Prostate gland (tissue), 2 donors: Measurements from ENCODE around the gene DRICH1.
"Not testable (repeated sequence)": the region's sequence is repeated elsewhere in the genome, so short reads cannot be mapped to it uniquely, and the experiment has no call there.

Experiments
- CTCF ChIP-seq, 4 experiments: fragments of 200-600 bp in 2 of 4; fragments of 450-650 bp in 2 of 4; sonication (generic) in 2 of 4; IDR thresholded peaks; 1 replicate in 3 of 4; 2 replicates in 1 of 4; pipeline ENCODE4 v1.5.1; 2016 to 2019; ENCODE audit warnings: antibody characterized with exemption in 4 of 4, mild to moderate bottlenecking in 2 of 4, moderate library complexity in 2 of 4
- POLR2A ChIP-seq: fragments of 450-650 bp; IDR thresholded peaks from one replicate; pipeline ENCODE4 v1.6.1; 2016; ENCODE audit warnings: antibody characterized with exemption, mild to moderate bottlenecking

- not testable (repeated sequence) for TF ChIP-seq POLR2A; CTCF (IDR thresholded peaks at IDR 0.05)
Observed at GRCh38 chr22:23573701-23574235, 58.4 kb downstream of the DRICH1 start.
